Loucy (cell line): Measurements from ENCODE around the gene ATP5MC2.
"Not testable (repeated sequence)": the region's sequence is repeated elsewhere in the genome, so short reads cannot be mapped to it uniquely, and the experiment has no call there.

Source experiments
- H2AFZ ChIP-seq: fragments of 200-600 bp; sonication (generic); 2 replicates; pipeline ENCODE4 v1.6.0; 2016; ENCODE audit warnings: antibody characterized with exemption, mild to moderate bottlenecking, low read length, moderate library complexity
- H3F3A ChIP-seq: fragments of 200-600 bp; 2 replicates; pipeline ENCODE4 v1.6.0; 2016; ENCODE audit warnings: antibody characterized with exemption, low read depth, mild to moderate bottlenecking
- H3K27me3 ChIP-seq: fragments of 200-600 bp; sonication (generic); 2 replicates; pipeline ENCODE4 v1.6.1; 2014; ENCODE audit warnings: low read length, mild to moderate bottlenecking; ENCODE audit not compliant: insufficient read depth, poor library complexity, severe bottlenecking
- H3K36me3 ChIP-seq: fragments of 200-600 bp; sonication (generic); 2 replicates; pipeline ENCODE4 v1.6.1; 2016; ENCODE audit warnings: low read length; ENCODE audit not compliant: insufficient read depth
- H3K4me1 ChIP-seq: fragments of 200-600 bp; sonication (generic); 2 replicates; pipeline ENCODE4 v1.5.1; 2014; ENCODE audit warnings: low read length, mild to moderate bottlenecking; ENCODE audit not compliant: insufficient read depth, poor library complexity, severe bottlenecking
- H3K4me2 ChIP-seq: fragments of 200-600 bp; sonication (generic); 2 replicates; pipeline ENCODE4 v1.6.0; 2014; ENCODE audit warnings: antibody characterized with exemption, low read length, low read depth, mild to moderate bottlenecking; ENCODE audit not compliant: poor library complexity, severe bottlenecking
- H3K4me3 ChIP-seq: fragments of 200-600 bp; sonication (generic); 2 replicates; pipeline ENCODE4 v1.5.1; 2014; ENCODE audit warnings: low read length, mild to moderate bottlenecking, mixed read lengths; ENCODE audit not compliant: poor library complexity, severe bottlenecking
- H3K79me2 ChIP-seq: fragments of 200-600 bp; sonication (generic); 2 replicates; pipeline ENCODE4 v1.6.1; 2014; ENCODE audit warnings: low read length; ENCODE audit not compliant: insufficient read depth
- H3K9ac ChIP-seq: fragments of 200-600 bp; sonication (generic); 2 replicates; pipeline ENCODE4 v1.6.0; 2014; ENCODE audit warnings: mild to moderate bottlenecking, low read depth, low read length, moderate library complexity; ENCODE audit not compliant: poor library complexity, severe bottlenecking
- H3K9me2 ChIP-seq: fragments of 200-600 bp; sonication (generic); replicated peaks from 2 replicates; pipeline ENCODE4 v1.6.1; 2016; ENCODE audit warnings: low read depth, low read length, mixed read lengths
- H3K9me3 ChIP-seq: fragments of 200-600 bp; sonication (generic); 2 replicates; pipeline ENCODE4 v1.6.1; 2014; ENCODE audit warnings: mild to moderate bottlenecking, antibody characterized with exemption, low read length, low read depth; ENCODE audit not compliant: insufficient read depth
- H4K20me1 ChIP-seq: fragments of 200-600 bp; sonication (generic); 2 replicates; pipeline ENCODE4 v1.6.0; 2014; ENCODE audit warnings: antibody characterized with exemption, low read length, mild to moderate bottlenecking; ENCODE audit not compliant: insufficient read depth, poor library complexity, severe bottlenecking
- CTCF ChIP-seq: fragments of 200-600 bp; sonication (generic); conservative IDR thresholded peaks from 2 replicates; pipeline ENCODE4 v1.5.1; 2014; ENCODE audit warnings: mild to moderate bottlenecking, antibody characterized with exemption, low read length
- EZH2phosphoT487 ChIP-seq: fragments of 200-600 bp; IDR thresholded peaks from 2 replicates; pipeline ENCODE4 v1.6.1; 2018; ENCODE audit warnings: antibody characterized with exemption, mild to moderate bottlenecking, moderate library complexity, borderline replicate concordance

The ATP5MC2 gene

DNA sequence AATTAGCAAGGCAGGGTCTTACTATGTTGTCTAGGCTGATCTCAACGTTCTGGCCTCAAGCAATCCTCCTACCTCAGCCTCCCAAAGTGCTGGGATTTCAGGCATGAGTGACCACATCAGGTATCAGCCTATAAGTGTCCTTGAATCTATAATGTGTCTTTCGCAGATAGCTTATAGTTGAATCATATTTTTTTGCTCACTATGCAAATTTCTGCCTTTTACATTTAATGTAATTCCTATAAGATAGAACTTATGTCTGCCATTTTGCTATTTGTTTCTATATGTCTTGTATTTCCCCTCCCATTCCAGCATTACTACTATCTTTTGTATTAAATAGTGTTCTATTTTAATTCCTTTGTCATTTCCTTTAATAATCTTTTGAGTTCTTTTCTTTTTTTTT lies 39.2 kb downstream of the ATP5MC2 start:
- H4K20me1 ChIP-seq = no peaks in the 10 kb centered on the region
- H3K9ac ChIP-seq = no peak overlapping the region
- H3K4me3 ChIP-seq = no peak overlapping the region
- H3K9me3 ChIP-seq = no peaks in the 10 kb centered on the region
- no peaks in the 10 kb centered on the region for H3K27me3 ChIP-seq
- no peaks in the 10 kb centered on the region for H3K4me1 ChIP-seq
- TF ChIP-seq CTCF (no peak), EZH2phosphoT487 (no peak)
- H3F3A ChIP-seq = no peaks in the 10 kb centered on the region
- no peaks in the 10 kb centered on the region for H3K79me2 ChIP-seq
- no peaks in the 10 kb centered on the region for H3K9me2 ChIP-seq
- H3K4me2 ChIP-seq = no peak overlapping the region
- H3K36me3 ChIP-seq = no peaks in the 10 kb centered on the region
- no peak overlapping the region for H2AFZ ChIP-seq

DNA sequence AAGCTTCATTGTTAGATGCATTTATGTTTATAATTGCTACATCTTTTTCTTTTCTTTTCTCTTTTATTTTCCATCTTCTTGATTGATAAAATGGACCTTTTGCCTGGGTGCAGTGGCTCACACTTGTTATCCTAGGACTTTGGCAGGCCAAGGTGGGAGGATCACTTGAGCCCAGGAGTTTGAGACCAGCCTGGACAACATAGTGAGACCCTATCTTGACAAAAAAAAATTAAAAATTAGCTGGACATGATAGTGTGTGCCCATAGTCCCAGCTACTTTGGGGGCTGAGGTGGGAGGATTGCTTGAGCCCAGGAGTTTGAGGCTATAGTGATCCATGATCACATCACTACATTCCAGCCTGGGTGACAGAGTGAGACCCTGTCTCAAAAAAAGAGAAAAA lies 40.2 kb downstream of the ATP5MC2 start:
- H3K27me3 ChIP-seq, H3K4me2 ChIP-seq, H3K9ac ChIP-seq, H3K9me2 ChIP-seq, H3K4me3 ChIP-seq, H4K20me1 ChIP-seq, H3F3A ChIP-seq, H3K36me3 ChIP-seq, H2AFZ ChIP-seq, H3K9me3 ChIP-seq, H3K4me1 ChIP-seq, H3K79me2 ChIP-seq: not testable (repeated sequence)

GRCh38 chr12:53631721-53632120 lies 44.2 kb downstream of the ATP5MC2 start:
- Histone ChIP-seq H2AFZ (no peak overlapping the region), H3K4me2 (no peak overlapping the region), H3K4me1 (peaks cover 6% of the 10 kb centered on the region), H3K4me3 (no peak overlapping the region), H3F3A (no peaks in the 10 kb centered on the region), H3K9me3 (no peaks in the 10 kb centered on the region), H3K9me2 (no peaks in the 10 kb centered on the region), H3K36me3 (no peaks in the 10 kb centered on the region), H4K20me1 (no peaks in the 10 kb centered on the region), H3K9ac (no peak overlapping the region), H3K79me2 (no peaks in the 10 kb centered on the region), H3K27me3 (no peaks in the 10 kb centered on the region)
- no peak for TF ChIP-seq CTCF
- TF ChIP-seq EZH2phosphoT487 = no peak

- Histone ChIP-seq H3K9me3 (no peaks in the 10 kb centered on the region), H3K27me3 (no peaks in the 10 kb centered on the region), H3F3A (no peaks in the 10 kb centered on the region), H3K4me3 (no peak overlapping the region), H3K9me2 (no peaks in the 10 kb centered on the region), H3K79me2 (peaks cover 29% of the 10 kb centered on the region), H2AFZ (no peak overlapping the region), H3K9ac (no peak overlapping the region), H3K4me2 (no peak overlapping the region), H3K36me3 (no peaks in the 10 kb centered on the region), H4K20me1 (peaks cover 4% of the 10 kb centered on the region), H3K4me1 (peaks cover 32% of the 10 kb centered on the region)
- no peak for TF ChIP-seq CTCF
- TF ChIP-seq EZH2phosphoT487 = no peak
Observed at GRCh38 chr12:53627919-53628318, 48.0 kb downstream of the ATP5MC2 start.
